Measurements from ENCODE around the gene PRSS12. TPM values are rescaled to one million over a fixed set of nuclear protein-coding genes. Genes with fewer than 3 reads are reported as not detected.

The PRSS12 gene
- total RNA-seq, 2 experiments from 2014 or later, result not detected

DNA sequence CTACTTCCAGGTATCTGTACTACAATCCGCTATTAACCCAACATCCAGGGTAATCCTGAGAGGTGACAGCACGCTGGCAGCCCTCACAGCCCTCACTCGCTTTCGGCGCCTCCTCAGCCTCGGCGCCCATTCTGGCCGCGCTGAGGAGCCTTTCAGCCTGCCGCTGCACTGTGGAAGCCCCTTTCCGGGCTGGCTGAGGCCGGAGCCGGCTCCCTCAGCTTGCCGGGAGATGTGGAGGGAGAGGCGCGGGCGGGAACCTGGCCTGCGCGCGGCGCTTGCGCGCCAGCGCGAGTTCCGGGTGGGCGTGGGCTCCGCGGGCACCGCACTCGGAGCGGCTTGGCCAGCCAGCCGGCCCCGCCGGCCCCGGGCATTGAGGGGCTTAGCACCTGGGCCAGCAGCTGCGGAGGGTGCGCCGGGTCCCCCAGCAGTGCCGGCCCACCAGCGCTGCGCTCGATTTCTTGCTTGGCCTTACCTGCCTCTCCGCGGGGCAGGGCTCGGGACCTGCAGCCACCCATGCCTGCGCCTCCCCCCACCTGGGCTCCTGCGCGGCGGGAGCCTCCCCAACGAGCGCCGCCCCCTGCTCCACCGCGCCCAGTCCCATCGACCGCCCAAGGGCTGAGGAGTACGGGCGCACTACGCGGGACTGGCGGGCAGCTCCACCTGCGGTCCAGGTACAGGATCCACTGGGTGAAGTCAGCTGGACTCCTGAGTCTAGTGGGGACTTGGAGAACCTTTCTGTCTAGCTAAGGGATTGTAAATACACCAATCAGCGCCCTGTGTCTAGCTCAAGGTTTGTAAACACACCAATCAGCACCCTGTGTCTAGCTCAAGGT is 87.3 kb downstream of the PRSS12 start:
- no peak overlapping the region for H2AFZ ChIP-seq (ENCODE audit: low read length)
- no peak overlapping the region for H3K4me3 ChIP-seq (ENCODE audit: low read depth, low read length, poor library complexity, severe bottlenecking)
- ChIA-PET POLR2A (interaction anchor here (0.5 kb wide), 1 partner anchor 760 kb away, joined by 3 read pairs; no protein-coding TSS in a partner anchor), CTCF (ENCODE audit: unreplicated experiment) (no interaction called here)
- BruUV-seq (replicated peaks), result no TSS peak
- no peaks in the 10 kb centered on the region for H3K4me1 ChIP-seq (ENCODE audit: insufficient read depth, low read length, poor library complexity, severe bottlenecking)
- intact Hi-C loops (cut with micrococcal nuclease; ENCODE audit: unreplicated experiment), result no loop called here
- no peaks in the 10 kb centered on the region for H4K20me1 ChIP-seq (ENCODE audit: insufficient read depth, low read length)
- H3K27ac ChIP-seq (ENCODE audit: low read depth, low read length, poor library complexity, severe bottlenecking), result no peak overlapping the region
- no peaks in the 10 kb centered on the region for H3K36me3 ChIP-seq (ENCODE audit: insufficient read depth, low read length)
- TF ChIP-seq EZH2phosphoT487 (IDR thresholded peaks at IDR 0.05; ENCODE audit: borderline replicate concordance, low read depth, low read length), result no peak
- TF ChIP-seq CTCF (conservative IDR thresholded peaks at IDR 0.05; ENCODE audit: low read length), result no peak
- no peaks in the 10 kb centered on the region for H3K9me2 ChIP-seq (ENCODE audit: insufficient read depth, low read length)
- DNase-seq (ENCODE audit: low spot score), result no peak
- H3K9me3 ChIP-seq (ENCODE audit: low read length), result no peaks in the 10 kb centered on the region
- H3K4me2 ChIP-seq (ENCODE audit: low read length), result no peak overlapping the region
- no peaks in the 10 kb centered on the region for H3K79me2 ChIP-seq (ENCODE audit: insufficient read depth, low read depth, low read length)

DNA sequence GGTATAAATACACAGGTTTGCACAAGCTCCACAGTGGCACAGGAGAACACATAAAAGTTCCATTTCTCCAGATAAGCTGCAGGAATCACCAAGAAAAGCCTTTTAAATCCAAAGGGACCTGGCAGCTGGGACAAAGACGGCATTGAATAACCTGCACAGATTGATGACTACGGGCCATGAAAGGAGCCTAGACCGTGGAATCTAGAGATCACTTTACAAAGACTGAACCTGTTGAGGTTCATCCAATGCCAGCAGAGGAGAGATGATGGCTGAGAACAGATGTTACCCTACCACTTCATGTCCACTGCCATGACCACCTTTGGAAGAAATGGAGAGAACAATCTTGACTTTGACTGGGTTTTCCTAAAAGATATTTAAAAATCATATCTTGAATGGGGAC is 88.7 kb downstream of the PRSS12 start:
- Histone ChIP-seq H3K4me2 (ENCODE audit: low read length) (no peak overlapping the region), H4K20me1 (ENCODE audit: insufficient read depth, low read length) (no peaks in the 10 kb centered on the region), H3K9me2 (ENCODE audit: insufficient read depth, low read length) (no peaks in the 10 kb centered on the region), H3K36me3 (ENCODE audit: insufficient read depth, low read length) (no peaks in the 10 kb centered on the region), H2AFZ (ENCODE audit: low read length) (no peak overlapping the region), H3K27ac (ENCODE audit: low read depth, low read length, poor library complexity, severe bottlenecking) (no peak overlapping the region), H3K4me3 (ENCODE audit: low read depth, low read length, poor library complexity, severe bottlenecking) (no peak overlapping the region), H3K4me1 (ENCODE audit: insufficient read depth, low read length, poor library complexity, severe bottlenecking) (no peaks in the 10 kb centered on the region), H3K9me3 (ENCODE audit: low read length) (no peaks in the 10 kb centered on the region), H3K79me2 (ENCODE audit: insufficient read depth, low read depth, low read length) (no peaks in the 10 kb centered on the region)
- POLR2A ChIA-PET, result no interaction called here
- CTCF ChIA-PET (ENCODE audit: unreplicated experiment), result no interaction called here
- BruUV-seq (replicated peaks), result no TSS peak
- no peak for DNase-seq (ENCODE audit: low spot score)
- intact Hi-C loops (cut with micrococcal nuclease; ENCODE audit: unreplicated experiment), result no loop called here
- TF ChIP-seq CTCF (conservative IDR thresholded peaks at IDR 0.05; ENCODE audit: low read length) (no peak), EZH2phosphoT487 (IDR thresholded peaks at IDR 0.05; ENCODE audit: borderline replicate concordance, low read depth, low read length) (no peak)

DNA sequence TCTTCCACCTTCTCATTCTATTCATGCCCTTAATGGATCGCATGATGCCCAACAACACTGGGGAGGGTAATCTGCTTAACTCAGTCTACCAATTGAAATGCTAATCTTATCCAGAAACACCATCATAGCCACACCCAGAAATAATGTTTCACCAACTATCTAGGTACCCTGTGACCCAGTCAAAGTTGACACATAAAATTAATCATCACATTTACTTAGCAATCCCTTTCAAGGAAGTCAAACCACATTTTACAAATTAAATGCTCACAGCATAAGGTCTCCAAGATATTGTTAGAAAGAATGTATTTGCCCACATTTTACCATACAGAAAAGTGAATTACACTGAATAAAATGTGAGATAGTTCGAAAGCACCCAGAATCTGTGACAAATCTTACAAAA is 92.5 kb downstream of the PRSS12 start:
- no TSS peak for BruUV-seq (replicated peaks)
- POLR2A ChIA-PET, result interaction anchor here (0.9 kb wide), 1 partner anchor 164 kb away, joined by 4 read pairs; no protein-coding TSS in a partner anchor

More for the DNA sequence above, 92.5 kb downstream of the PRSS12 start:
- Histone ChIP-seq H3K27ac (ENCODE audit: low read depth, low read length, poor library complexity, severe bottlenecking) (no peak overlapping the region), H3K79me2 (ENCODE audit: insufficient read depth, low read depth, low read length) (no peaks in the 10 kb centered on the region), H3K4me1 (ENCODE audit: insufficient read depth, low read length, poor library complexity, severe bottlenecking) (no peaks in the 10 kb centered on the region), H3K36me3 (ENCODE audit: insufficient read depth, low read length) (no peaks in the 10 kb centered on the region), H3K4me2 (ENCODE audit: low read length) (no peak overlapping the region), H3K4me3 (ENCODE audit: low read depth, low read length, poor library complexity, severe bottlenecking) (no peak overlapping the region), H3K9me3 (ENCODE audit: low read length) (no peaks in the 10 kb centered on the region), H4K20me1 (ENCODE audit: insufficient read depth, low read length) (no peaks in the 10 kb centered on the region), H3K9me2 (ENCODE audit: insufficient read depth, low read length) (no peaks in the 10 kb centered on the region), H2AFZ (ENCODE audit: low read length) (no peak overlapping the region)
- intact Hi-C loops (cut with micrococcal nuclease; ENCODE audit: unreplicated experiment), result no loop called here
- TF ChIP-seq EZH2phosphoT487 (IDR thresholded peaks at IDR 0.05; ENCODE audit: borderline replicate concordance, low read depth, low read length), result no peak
- no peak for TF ChIP-seq CTCF (conservative IDR thresholded peaks at IDR 0.05; ENCODE audit: low read length)
- no peak for DNase-seq (ENCODE audit: low spot score)
- CTCF ChIA-PET (ENCODE audit: unreplicated experiment), result no interaction called here
